K562 (cell line): Measurements from ENCODE around the gene THAP8. TPM values are rescaled to one million over a fixed set of nuclear protein-coding genes. Genes with fewer than 3 reads are reported as not detected.
A peak's percentile ranks its signal among the peaks of the same experiment; 100 is the strongest.

ENCODE experiments used
- E4F1 ChIP-seq: fragments of 250-450 bp; sonication (Bioruptor Pico); IDR thresholded peaks from 2 replicates; pipeline ENCODE4 v1.5.0; 2021; ENCODE audit warnings: mild to moderate bottlenecking, borderline replicate concordance
- HNRNPH1 ChIP-seq: fragments of 200-400 bp; formaldehyde crosslinking; optimal IDR thresholded peaks from 2 replicates; pipeline ENCODE3; 2017; ENCODE audit warnings: low read depth, mild to moderate bottlenecking, low read length, moderate library complexity
- PURB ChIP-seq: sonication (generic); formaldehyde crosslinking; IDR thresholded peaks from 2 replicates; pipeline ENCODE4 v1.9.0; 2021; ENCODE audit warnings: low read depth, mild to moderate bottlenecking, missing genetic modification reagents
- RBFOX2 ChIP-seq: fragments of 200-400 bp; formaldehyde crosslinking; IDR thresholded peaks from 2 replicates; pipeline ENCODE4 v1.6.1; 2017; ENCODE audit warnings: low read depth, mild to moderate bottlenecking, low read length, moderate library complexity
- SAFB2 ChIP-seq: fragments of 200-400 bp; formaldehyde crosslinking; IDR thresholded peaks from 2 replicates; pipeline ENCODE4 v1.6.1; 2018; ENCODE audit warnings: borderline replicate concordance, low read length, low read depth, moderate library complexity; ENCODE audit not compliant: severe bottlenecking
- ZNF23 ChIP-seq: fragments of 250-450 bp; sonication (Bioruptor Pico); IDR thresholded peaks from 2 replicates; pipeline ENCODE4 v1.4.0; 2020; ENCODE audit warnings: mild to moderate bottlenecking
- ZNF347 ChIP-seq: fragments of 450-650 bp; formaldehyde crosslinking; IDR thresholded peaks from 2 replicates; pipeline ENCODE4 v1.4.0; 2020; ENCODE audit warnings: low read depth, mild to moderate bottlenecking, moderate library complexity
- ZNF609 ChIP-seq: sonication (generic); formaldehyde crosslinking; IDR thresholded peaks from 2 replicates; pipeline ENCODE4 v1.8.1; 2023; ENCODE audit warnings: missing genetic modification reagents, mild to moderate bottlenecking, borderline replicate concordance
- polyA plus RNA-seq, 8 experiments: library from polyadenylated mRNA; depleted of rRNA in 4 of 8; stranded (reverse) in 5 of 8; unstranded in 3 of 8; fragments of >200 nt; fragmentation: Nextera tagmentation in 2 of 8; fragmentation: Illumina TruSeq in 1 of 8; extraction: Ambion mirVana in 2 of 8; extraction: Trizol in 1 of 8; gene quantifications; 2 replicates each; pipeline versions ENCODE4 v1.2.1 to v1.2.3, GENCODE V29; 2011 to 2014; ENCODE audit warnings: inconsistent platforms in 1 of 8, missing spikeins in 1 of 8
- total RNA-seq, 7 experiments: library from RNA; depleted of rRNA in 6 of 7; stranded (reverse); fragments of >200 nt in 6 of 7; fragmentation: Illumina TruSeq in 2 of 7; extraction: Trizol in 2 of 7; gene quantifications; 2 replicates each; pipeline versions ENCODE4 v1.2.1 to v1.2.3, GENCODE V29; 2011 to 2021; ENCODE audit warnings: low replicate concordance in 1 of 7

THAP8 gene
- total and polyA plus RNA-seq, 9 of the 15 experiments (the other 6 are each of a cell fraction or from before 2014, with no cell fraction given): 0.11 to 2.0 (median 0.94) TPM

GRCh38 chr19:36014012-36014924, 39.8 kb downstream of the THAP8 start, which contains the start of gene ALKBH6 (continued):
- no peak for TF ChIP-seq ZNF609
- no peak for TF ChIP-seq PURB
- no peak for TF ChIP-seq ZNF347 (CRISPR knock-in tag)
- TF ChIP-seq HNRNPH1: no peak
- no peak for TF ChIP-seq ZNF23 (CRISPR knock-in tag)
- peak; percentile 90 for TF ChIP-seq RBFOX2
- TF ChIP-seq SAFB2: no peak
- no peak for TF ChIP-seq E4F1 (CRISPR knock-in tag)
